GM12873 (cell line): ENCODE data around the gene ASB2.

Experiments used
- CTCF ChIP-seq: IDR thresholded peaks from 2 replicates; pipeline ENCODE4 v1.5.1; 2012; ENCODE audit warnings: low read depth, mild to moderate bottlenecking, moderate library complexity, low read length, control low read depth; ENCODE audit not compliant: insufficient read depth; ENCODE audit errors: missing control alignments

Gene ASB2

GRCh38 chr14:93914278-93914677, 62.1 kb downstream of the ASB2 start:
- no peak for TF ChIP-seq CTCF

- TF ChIP-seq CTCF, result no peak
Measured at GRCh38 chr14:93912782-93913181, 63.6 kb downstream of the ASB2 start.

GRCh38 chr14:93911975-93912615, 64.3 kb downstream of the ASB2 start:
- TF ChIP-seq CTCF, result no peak

GRCh38 chr14:93909429-93910128, 66.8 kb downstream of the ASB2 start:
- no peak for TF ChIP-seq CTCF

- TF ChIP-seq CTCF, result peak; percentile 90
Measured at GRCh38 chr14:93906341-93907329, 69.7 kb downstream of the ASB2 start.

GRCh38 chr14:93905623-93906022, 70.7 kb downstream of the ASB2 start:
- no peak for TF ChIP-seq CTCF

- peak; percentile 32 for TF ChIP-seq CTCF
Measured at GRCh38 chr14:93903342-93904184, 72.8 kb downstream of the ASB2 start.
